DND-41 (cell line): ENCODE data around the gene TNS3.

ENCODE experiments used
- ATAC-seq: fragments of 200-7000 bp; cut with Tn5 transposase; 3 replicates; pipeline ENCODE4 v1.9.1; 2021; ENCODE audit warnings: low read depth; ENCODE audit not compliant: insufficient read depth
- DNase-seq: peaks from one replicate; pipeline ENCODE4 v3.0.0-alpha.2; 2020
- H2AFZ ChIP-seq: 2 replicates; pipeline ENCODE4 v1.6.0; 2012; ENCODE audit warnings: low read depth, low read length
- H3K27ac ChIP-seq: 2 replicates; pipeline ENCODE4 v1.5.1; 2012; ENCODE audit warnings: low read length, inconsistent platforms
- H3K27me3 ChIP-seq: fragments of 200-600 bp; sonication (generic); 2 replicates; pipeline ENCODE4 v1.6.0; 2012; ENCODE audit warnings: low read length, mild to moderate bottlenecking, inconsistent platforms; ENCODE audit not compliant: insufficient read depth, poor library complexity
- H3K36me3 ChIP-seq: 2 replicates; pipeline ENCODE4 v1.5.1; 2012; ENCODE audit warnings: low read length, inconsistent platforms; ENCODE audit not compliant: insufficient read depth
- H3K4me1 ChIP-seq: 2 replicates; pipeline ENCODE4 v1.5.1; 2012; ENCODE audit warnings: mild to moderate bottlenecking, low read length; ENCODE audit not compliant: insufficient read depth
- H3K4me2 ChIP-seq: 2 replicates; pipeline ENCODE4 v1.6.0; 2012; ENCODE audit warnings: mild to moderate bottlenecking, moderate library complexity, low read length, inconsistent platforms; ENCODE audit not compliant: insufficient read depth
- H3K4me3 ChIP-seq, 2 experiments: fragments of 200-600 bp in 1 of 2; shearing (Covaris generic) in 1 of 2; 2 replicates each; pipeline ENCODE4 v1.5.1; 2012 to 2016; ENCODE audit warnings: inconsistent platforms in 2 of 2, low read length in 2 of 2, mild to moderate bottlenecking in 2 of 2, low read depth in 1 of 2, moderate library complexity in 1 of 2
- H3K79me2 ChIP-seq: 2 replicates; pipeline ENCODE4 v1.6.0; 2012; ENCODE audit warnings: low read length, inconsistent platforms; ENCODE audit not compliant: insufficient read depth
- H3K9ac ChIP-seq: 2 replicates; pipeline ENCODE4 v1.6.0; 2012; ENCODE audit warnings: low read depth, mild to moderate bottlenecking, inconsistent platforms, low read length, moderate library complexity
- H3K9me3 ChIP-seq: 2 replicates; pipeline ENCODE4 v1.5.1; 2012; ENCODE audit warnings: low read length, moderate library complexity, mild to moderate bottlenecking, inconsistent platforms; ENCODE audit not compliant: insufficient read depth, severe bottlenecking
- H4K20me1 ChIP-seq: 2 replicates; pipeline ENCODE4 v1.6.0; 2012; ENCODE audit warnings: low read length; ENCODE audit not compliant: insufficient read depth
- EZH2 ChIP-seq: IDR thresholded peaks from 3 replicates; pipeline ENCODE4 v1.6.1; 2012; ENCODE audit warnings: borderline replicate concordance, low read depth, mild to moderate bottlenecking, moderate library complexity, low read length, inconsistent platforms; ENCODE audit not compliant: severe bottlenecking
- TF ChIP-seq, protein P1 (sequence below): IDR thresholded peaks from 2 replicates; pipeline ENCODE4 v1.5.1; 2012; ENCODE audit warnings: borderline replicate concordance, low read length, moderate library complexity, mild to moderate bottlenecking; ENCODE audit not compliant: poor library complexity, severe bottlenecking; ENCODE audit errors: extremely low read depth

The TNS3 gene

GRCh38 chr7:47414342-47415317 is 167.3 kb downstream of the TNS3 start:
- no peaks in the 10 kb centered on the region for H3K27me3 ChIP-seq
- H3K9ac ChIP-seq, result no peak overlapping the region
- H3K4me3 ChIP-seq, result no peak overlapping the region
- TF ChIP-seq, protein P1, sequence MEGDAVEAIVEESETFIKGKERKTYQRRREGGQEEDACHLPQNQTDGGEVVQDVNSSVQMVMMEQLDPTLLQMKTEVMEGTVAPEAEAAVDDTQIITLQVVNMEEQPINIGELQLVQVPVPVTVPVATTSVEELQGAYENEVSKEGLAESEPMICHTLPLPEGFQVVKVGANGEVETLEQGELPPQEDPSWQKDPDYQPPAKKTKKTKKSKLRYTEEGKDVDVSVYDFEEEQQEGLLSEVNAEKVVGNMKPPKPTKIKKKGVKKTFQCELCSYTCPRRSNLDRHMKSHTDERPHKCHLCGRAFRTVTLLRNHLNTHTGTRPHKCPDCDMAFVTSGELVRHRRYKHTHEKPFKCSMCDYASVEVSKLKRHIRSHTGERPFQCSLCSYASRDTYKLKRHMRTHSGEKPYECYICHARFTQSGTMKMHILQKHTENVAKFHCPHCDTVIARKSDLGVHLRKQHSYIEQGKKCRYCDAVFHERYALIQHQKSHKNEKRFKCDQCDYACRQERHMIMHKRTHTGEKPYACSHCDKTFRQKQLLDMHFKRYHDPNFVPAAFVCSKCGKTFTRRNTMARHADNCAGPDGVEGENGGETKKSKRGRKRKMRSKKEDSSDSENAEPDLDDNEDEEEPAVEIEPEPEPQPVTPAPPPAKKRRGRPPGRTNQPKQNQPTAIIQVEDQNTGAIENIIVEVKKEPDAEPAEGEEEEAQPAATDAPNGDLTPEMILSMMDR, result no peak
- no peak for TF ChIP-seq EZH2
- no peaks in the 10 kb centered on the region for H3K4me1 ChIP-seq
- no peak overlapping the region for H3K27ac ChIP-seq
- peaks cover 7% of the 10 kb centered on the region for H3K9me3 ChIP-seq
- H4K20me1 ChIP-seq, result no peaks in the 10 kb centered on the region
- H3K4me2 ChIP-seq, result no peak overlapping the region
- H2AFZ ChIP-seq, result no peak overlapping the region
- no peaks in the 10 kb centered on the region for H3K79me2 ChIP-seq
- ATAC-seq (no peak), DNase-seq (no peak)
- no peaks in the 10 kb centered on the region for H3K36me3 ChIP-seq

DNA sequence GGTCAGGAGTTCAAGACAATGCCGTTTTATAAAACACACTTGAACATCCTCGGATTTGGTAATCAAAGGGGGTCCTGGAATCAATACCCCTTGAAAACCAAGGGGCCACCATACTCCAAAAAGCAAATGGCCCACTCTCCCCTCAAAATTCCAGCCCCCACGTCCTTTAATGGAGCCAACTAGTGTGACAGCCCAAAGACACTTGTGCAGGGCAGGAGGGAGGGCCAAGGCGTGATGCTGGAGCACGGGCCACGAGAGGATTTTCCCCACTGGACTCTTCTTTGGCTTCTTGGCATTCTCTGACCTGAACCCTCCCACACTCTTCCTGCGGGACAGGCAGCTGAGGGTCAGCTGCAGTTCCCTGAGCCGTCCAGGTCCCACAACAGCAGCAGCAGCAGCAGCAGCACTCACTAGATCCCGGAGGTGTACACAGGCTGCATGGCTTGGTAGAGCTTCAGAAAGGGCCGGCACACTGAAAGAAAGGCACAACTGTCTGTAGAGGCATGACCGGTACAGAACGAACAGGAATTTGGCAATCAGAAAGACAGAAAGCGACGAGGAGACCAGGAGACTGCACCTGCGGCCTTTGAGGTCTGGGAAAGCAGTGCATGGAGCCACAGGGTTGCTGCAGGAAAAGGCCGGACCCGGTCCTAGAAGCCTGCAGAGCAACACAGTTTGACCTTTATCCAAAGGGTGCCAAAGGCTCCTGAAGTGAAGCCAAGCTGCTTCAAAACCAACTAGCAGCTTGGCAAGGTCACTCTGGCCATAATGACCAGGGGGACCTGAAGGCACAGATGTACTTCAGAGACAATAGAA is 168.2 kb downstream of the TNS3 start:
- TF ChIP-seq EZH2, result no peak
- TF ChIP-seq, protein P1, result no peak
- H3K79me2 ChIP-seq, result no peaks in the 10 kb centered on the region
- no peak overlapping the region for H3K4me2 ChIP-seq
- H3K36me3 ChIP-seq, result no peaks in the 10 kb centered on the region
- no peaks in the 10 kb centered on the region for H3K4me1 ChIP-seq
- no peak for ATAC-seq
- no peak overlapping the region for H3K9ac ChIP-seq
- H3K27me3 ChIP-seq, result no peaks in the 10 kb centered on the region
- H3K4me3 ChIP-seq, result no peak overlapping the region
- no peak for DNase-seq
- no peak overlapping the region for H2AFZ ChIP-seq
- H3K9me3 ChIP-seq, result peaks cover 7% of the 10 kb centered on the region
- no peaks in the 10 kb centered on the region for H4K20me1 ChIP-seq
- no peak overlapping the region for H3K27ac ChIP-seq

GRCh38 chr7:47411901-47412300 is 170.0 kb downstream of the TNS3 start:
- H3K4me1 ChIP-seq, result no peaks in the 10 kb centered on the region
- H3K4me3 ChIP-seq, result no peak overlapping the region
- H4K20me1 ChIP-seq, result no peaks in the 10 kb centered on the region
- no peak overlapping the region for H3K4me2 ChIP-seq
- no peak overlapping the region for H2AFZ ChIP-seq
- no peaks in the 10 kb centered on the region for H3K79me2 ChIP-seq
- DNase-seq, result no peak
- H3K9ac ChIP-seq, result no peak overlapping the region
- H3K9me3 ChIP-seq, result peaks cover 7% of the 10 kb centered on the region
- no peak for ATAC-seq
- TF ChIP-seq EZH2, result no peak
- TF ChIP-seq, protein P1, result no peak
- no peak overlapping the region for H3K27ac ChIP-seq
- H3K27me3 ChIP-seq, result no peaks in the 10 kb centered on the region
- no peaks in the 10 kb centered on the region for H3K36me3 ChIP-seq
